Measurements from ENCODE around the gene RBBP8. TPM values are rescaled to one million over a fixed set of nuclear protein-coding genes. Genes with fewer than 3 reads are reported as not detected.

The RBBP8 gene
- total RNA-seq, 6 experiments from 2014 or later: 13.9 to 27.0 (median 25.2) TPM

- no peak for TF ChIP-seq CTCF (IDR thresholded peaks at IDR 0.05)
- DNase-seq: no peak
- H3K27me3 Mint-ChIP-seq (ENCODE audit: insufficient read depth): peaks cover 9% of the 10 kb centered on the region; the same call in 1 of the 2 replicates
- no peaks in the 10 kb centered on the region for H3K9me3 Mint-ChIP-seq
- H3K36me3 Mint-ChIP-seq (ENCODE audit: low read depth): no peaks in the 10 kb centered on the region
- H3K4me1 Mint-ChIP-seq (ENCODE audit: low read depth): no peaks in the 10 kb centered on the region
- H3K4me3 Mint-ChIP-seq: no peak overlapping the region
- H3K27ac Mint-ChIP-seq: no peak overlapping the region
Measured at GRCh38 chr18:22924589-22924988, 8.5 kb upstream of the RBBP8 start.

GRCh38 chr18:22926454-22926853, 6.7 kb upstream of the RBBP8 start:
- TF ChIP-seq CTCF (IDR thresholded peaks at IDR 0.05): no peak
- Mint-ChIP-seq H3K27ac (no peak overlapping the region), H3K4me1 (ENCODE audit: low read depth) (no peaks in the 10 kb centered on the region), H3K9me3 (no peaks in the 10 kb centered on the region), H3K27me3 (ENCODE audit: insufficient read depth) (peaks cover 9% of the 10 kb centered on the region), H3K36me3 (ENCODE audit: low read depth) (no peaks in the 10 kb centered on the region), H3K4me3 (no peak overlapping the region)
- DNase-seq: no peak

GRCh38 chr18:22928339-22928738, 4.8 kb upstream of the RBBP8 start:
- Mint-ChIP-seq H3K4me3 (no peak overlapping the region), H3K36me3 (ENCODE audit: low read depth) (no peaks in the 10 kb centered on the region), H3K27ac (no peak overlapping the region), H3K4me1 (ENCODE audit: low read depth) (peaks cover 6% of the 10 kb centered on the region; the same call in 1 of the 2 replicates), H3K27me3 (ENCODE audit: insufficient read depth) (peaks cover 6% of the 10 kb centered on the region), H3K9me3 (no peaks in the 10 kb centered on the region)
- TF ChIP-seq CTCF (IDR thresholded peaks at IDR 0.05): no peak
- no peak for DNase-seq

- peaks cover 3% of the 10 kb centered on the region for H3K27me3 Mint-ChIP-seq (ENCODE audit: insufficient read depth)
- no peak overlapping the region for H3K4me3 Mint-ChIP-seq
- H3K36me3 Mint-ChIP-seq (ENCODE audit: low read depth): no peaks in the 10 kb centered on the region
- peak; percentile 87 for TF ChIP-seq CTCF (IDR thresholded peaks at IDR 0.05)
- H3K9me3 Mint-ChIP-seq: no peaks in the 10 kb centered on the region
- peak; percentile 66 for DNase-seq
- peaks cover 16% of the 10 kb centered on the region for H3K4me1 Mint-ChIP-seq (ENCODE audit: low read depth)
- H3K27ac Mint-ChIP-seq: no peak overlapping the region
Measured at GRCh38 chr18:22930089-22930713, 2.9 kb upstream of the RBBP8 start.

GRCh38 chr18:22932885-22933205, 283 bp upstream of the RBBP8 start:
- Mint-ChIP-seq H3K36me3 (ENCODE audit: low read depth) (no peaks in the 10 kb centered on the region), H3K9me3 (no peaks in the 10 kb centered on the region), H3K4me3 (peak overlapping the region; percentile 97), H3K4me1 (ENCODE audit: low read depth) (peaks cover 16% of the 10 kb centered on the region), H3K27me3 (ENCODE audit: insufficient read depth) (peaks cover 1% of the 10 kb centered on the region), H3K27ac (peak overlapping the region; percentile 67)
- no peak for TF ChIP-seq CTCF (IDR thresholded peaks at IDR 0.05)
- DNase-seq: peak; percentile 5
